ENCODE measurements around the gene ADAMTS17. TPM values are rescaled to one million over a fixed set of nuclear protein-coding genes. Genes with fewer than 3 reads are reported as not detected.

Gene ADAMTS17
- total RNA-seq, 1 donor from 2014 or later: 12.4 TPM

GRCh38 chr15:100201376-100202280, 140.1 kb downstream of the ADAMTS17 start:
- no peak for DNase-seq

GRCh38 chr15:100200287-100200880, 141.4 kb downstream of the ADAMTS17 start:
- peak; percentile 56 for DNase-seq

DNA sequence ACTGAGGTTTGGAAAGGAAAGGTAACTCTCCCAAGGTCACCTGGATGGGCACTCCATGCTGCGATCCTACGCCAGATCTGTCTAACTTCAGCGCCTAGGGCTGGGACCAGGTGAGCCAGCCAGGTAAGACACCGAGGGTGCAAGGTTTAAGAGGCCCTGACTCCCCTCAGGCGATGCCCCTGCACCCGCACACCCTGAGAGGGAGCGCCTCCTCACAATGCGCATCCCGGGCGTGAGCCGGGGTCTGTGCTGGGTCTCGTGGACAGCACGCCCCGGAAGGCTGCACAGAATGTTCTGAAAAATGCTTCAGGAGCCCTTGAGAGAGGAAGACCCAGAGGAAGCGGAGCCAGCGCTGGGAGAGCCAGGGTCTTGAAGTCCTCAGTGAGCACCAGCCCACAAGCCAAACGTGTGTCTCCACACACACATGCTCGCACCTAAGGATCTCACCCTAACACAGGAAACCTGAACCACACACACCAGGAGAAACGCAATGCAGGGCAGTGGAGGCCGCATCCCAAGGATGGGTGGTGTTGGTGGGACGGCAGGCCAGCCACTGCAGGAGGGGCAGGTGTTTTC, 142.0 kb downstream of the ADAMTS17 start:
- no peak for DNase-seq

- peak; percentile 74 for DNase-seq
These were observed 143.3 kb downstream of the ADAMTS17 start for GRCh38 chr15:100198442-100198841.

DNA sequence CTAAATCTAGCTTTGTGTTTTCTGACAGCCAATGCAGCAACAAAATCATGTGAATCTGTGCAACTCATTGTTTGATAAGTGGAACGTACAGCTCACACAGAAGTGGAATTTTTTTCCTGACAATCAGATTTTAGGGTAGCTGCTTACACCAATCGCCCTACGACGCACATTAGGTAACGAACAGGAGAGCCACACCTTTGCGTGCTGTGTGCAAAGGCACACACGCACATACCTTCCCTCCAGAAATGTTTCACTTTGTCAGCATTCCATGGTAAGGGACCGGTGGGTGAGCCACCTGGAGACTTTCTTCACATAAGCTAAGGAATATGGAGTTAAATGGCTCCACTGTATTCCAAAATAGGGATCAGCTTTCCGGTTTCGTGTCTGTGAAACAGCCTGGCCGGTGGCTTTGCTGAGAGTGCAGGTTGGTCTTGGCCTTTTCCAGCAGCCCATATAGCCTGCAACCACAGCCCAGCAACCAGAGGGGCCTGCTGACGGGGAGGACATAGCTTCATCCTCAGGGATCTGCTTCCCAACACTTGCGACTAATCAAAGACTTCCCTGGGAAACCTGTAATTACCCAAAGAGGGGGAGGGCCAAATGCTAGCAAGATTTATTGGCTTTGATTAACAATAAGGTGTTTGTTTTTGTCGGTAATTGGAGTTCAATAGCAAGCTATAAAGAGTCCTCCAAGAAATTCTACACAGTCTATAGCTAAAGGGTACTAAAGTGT, 145.3 kb downstream of the ADAMTS17 start:
- DNase-seq: no peak

GRCh38 chr15:100194996-100195395, 146.8 kb downstream of the ADAMTS17 start:
- DNase-seq: no peak

- DNase-seq: no peak
These were observed 148.4 kb downstream of the ADAMTS17 start for GRCh38 chr15:100193277-100193860.

GRCh38 chr15:100192097-100193080, 149.4 kb downstream of the ADAMTS17 start:
- peak; percentile 61 for DNase-seq

DNA sequence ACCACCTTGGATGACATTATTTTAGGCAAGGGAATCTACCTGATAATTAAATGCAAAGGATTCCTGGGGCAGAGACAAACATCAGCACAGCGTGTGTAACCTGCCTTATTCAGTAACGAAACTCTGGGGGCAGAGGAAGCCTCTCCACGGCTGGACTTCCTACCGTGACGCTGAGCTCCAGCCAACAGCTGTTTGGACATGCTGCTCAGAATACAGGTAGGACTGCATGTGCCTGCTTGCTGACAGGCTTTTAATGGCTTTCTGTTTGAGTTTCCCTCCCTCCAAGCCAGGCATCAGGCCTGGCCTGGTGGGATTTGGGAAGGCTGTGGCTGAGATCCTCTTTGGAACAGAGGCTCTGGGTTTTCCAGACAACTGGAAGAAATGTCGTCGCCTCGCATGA, 150.6 kb downstream of the ADAMTS17 start:
- peak; percentile 75 for DNase-seq

DNA sequence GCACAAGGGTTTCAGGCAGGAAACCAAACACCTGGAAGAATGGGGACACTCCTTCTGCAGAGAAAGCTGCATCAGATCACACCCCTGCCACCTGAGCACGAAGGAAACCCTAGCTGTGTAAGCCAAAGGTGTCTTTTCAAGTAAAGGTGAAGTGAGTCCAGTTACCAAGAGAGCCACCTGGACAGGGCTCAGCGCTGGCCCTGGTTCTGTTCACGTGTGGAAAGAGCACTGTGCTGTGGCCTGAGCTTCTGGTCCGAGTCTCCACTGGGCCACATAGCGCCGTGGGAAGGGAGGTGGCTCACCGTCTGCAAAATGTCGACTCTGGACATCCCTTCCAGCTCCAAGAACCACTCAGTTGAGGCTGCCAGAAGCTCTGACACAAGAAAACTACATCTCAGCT, 151.1 kb downstream of the ADAMTS17 start:
- DNase-seq: no peak

GRCh38 chr15:100189849-100190248, 151.9 kb downstream of the ADAMTS17 start:
- DNase-seq: no peak

- DNase-seq: no peak
These were observed 152.5 kb downstream of the ADAMTS17 start for GRCh38 chr15:100189319-100189718.

GRCh38 chr15:100187677-100188076, 154.1 kb downstream of the ADAMTS17 start:
- no peak for DNase-seq

GRCh38 chr15:100186960-100187359, 154.8 kb downstream of the ADAMTS17 start:
- DNase-seq: no peak

DNA sequence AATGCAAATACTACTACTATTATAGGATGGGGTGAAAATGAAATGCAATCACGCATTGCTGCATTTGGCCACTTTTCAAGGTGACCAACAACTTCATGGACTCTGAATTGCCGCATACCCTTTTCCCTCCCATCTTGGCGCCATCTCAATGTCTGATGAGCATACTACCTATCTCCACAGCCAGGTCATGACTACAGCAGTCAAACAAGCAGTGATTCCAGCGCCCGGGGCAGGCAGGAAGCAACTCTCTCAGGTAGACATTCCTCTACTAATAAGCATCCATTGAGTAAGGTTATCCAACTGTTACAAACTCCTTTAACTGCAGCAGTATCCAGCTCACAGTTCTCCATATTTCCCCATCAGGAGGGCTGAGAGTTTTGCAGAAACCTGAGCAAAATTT, 155.4 kb downstream of the ADAMTS17 start:
- no peak for DNase-seq

DNA sequence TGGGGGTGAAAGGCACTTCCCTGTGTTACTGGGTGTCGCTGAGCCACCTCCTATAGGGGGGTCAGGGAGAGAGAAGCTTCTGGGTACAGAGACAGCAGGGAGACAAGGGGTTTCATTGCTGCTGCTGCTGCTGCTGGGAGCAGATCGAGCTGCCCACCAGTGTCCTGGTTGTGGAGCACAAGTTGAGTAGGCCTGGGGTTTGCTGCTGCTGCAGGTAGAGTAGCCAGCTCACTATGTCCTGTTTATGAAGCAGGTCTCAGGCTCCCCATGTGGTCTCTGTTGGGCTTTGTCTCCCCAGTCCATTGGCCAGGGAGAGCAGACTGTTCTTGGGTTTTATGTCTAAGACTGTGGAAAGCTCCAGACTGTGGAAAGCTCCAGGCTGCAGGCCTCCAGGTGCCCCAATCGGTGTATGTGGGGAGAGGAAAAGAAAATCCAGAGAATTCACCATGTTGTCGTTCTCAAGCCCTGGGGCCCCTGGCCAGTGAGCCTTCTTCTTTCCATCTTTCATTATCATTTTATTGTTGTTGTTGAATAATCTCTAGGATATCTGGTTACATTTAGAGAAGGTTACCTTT, 157.8 kb downstream of the ADAMTS17 start:
- DNase-seq: no peak

- DNase-seq: no peak
These were observed 160.9 kb downstream of the ADAMTS17 start for GRCh38 chr15:100180921-100181320.

GRCh38 chr15:100175406-100176114, 166.2 kb downstream of the ADAMTS17 start:
- DNase-seq: peak; percentile 48

DNA sequence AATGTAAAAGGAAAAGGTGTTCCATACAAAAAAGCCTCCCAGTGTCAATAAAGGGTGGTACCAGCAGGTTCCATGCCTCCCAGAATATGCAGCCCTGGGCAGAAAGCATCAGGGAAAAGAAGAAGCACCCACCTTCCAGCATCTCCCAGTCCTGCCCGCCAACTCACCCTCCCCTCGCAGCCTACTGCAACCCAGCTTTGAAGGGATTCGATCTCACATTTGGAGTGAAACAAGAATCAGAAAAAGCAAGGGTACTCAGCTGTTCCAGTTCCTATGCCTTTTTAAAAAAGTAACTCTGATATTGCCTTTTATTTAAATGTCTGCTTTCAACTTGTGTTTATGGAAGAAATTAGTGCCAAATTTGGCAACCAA, 166.9 kb downstream of the ADAMTS17 start:
- DNase-seq: no peak

Measured in tongue (tissue), 2 donors.